B cell (primary cell): ENCODE results near the gene CAMK2A.

Experiments
- CTCF ChIP-seq: fragments of 200-600 bp; IDR thresholded peaks from one replicate; pipeline ENCODE4 v1.8.0; 2022; ENCODE audit warnings: antibody characterized with exemption, mild to moderate bottlenecking
- EZH2 ChIP-seq: IDR thresholded peaks from 2 replicates; pipeline ENCODE4 v1.6.1; 2012; ENCODE audit warnings: borderline replicate concordance, low read depth, mild to moderate bottlenecking, moderate library complexity, low read length; ENCODE audit not compliant: insufficient read depth, poor library complexity, severe bottlenecking

GRCh38 chr5:150246835-150247234 is 42.7 kb downstream of the CAMK2A start:
- TF ChIP-seq CTCF (no peak), EZH2 (no peak)
